Fibroblast of peridontal ligament (primary cell): ENCODE data around the gene KCNJ18.
"Not testable (repeated sequence)": the region's sequence is repeated elsewhere in the genome, so short reads cannot be mapped to it uniquely, and the experiment has no call there.

ENCODE experiments used
- DNase-seq: peaks from one replicate; pipeline ENCODE4 v3.0.0-alpha.2; 2010; ENCODE audit errors: extremely low read depth

KCNJ18 gene

DNA sequence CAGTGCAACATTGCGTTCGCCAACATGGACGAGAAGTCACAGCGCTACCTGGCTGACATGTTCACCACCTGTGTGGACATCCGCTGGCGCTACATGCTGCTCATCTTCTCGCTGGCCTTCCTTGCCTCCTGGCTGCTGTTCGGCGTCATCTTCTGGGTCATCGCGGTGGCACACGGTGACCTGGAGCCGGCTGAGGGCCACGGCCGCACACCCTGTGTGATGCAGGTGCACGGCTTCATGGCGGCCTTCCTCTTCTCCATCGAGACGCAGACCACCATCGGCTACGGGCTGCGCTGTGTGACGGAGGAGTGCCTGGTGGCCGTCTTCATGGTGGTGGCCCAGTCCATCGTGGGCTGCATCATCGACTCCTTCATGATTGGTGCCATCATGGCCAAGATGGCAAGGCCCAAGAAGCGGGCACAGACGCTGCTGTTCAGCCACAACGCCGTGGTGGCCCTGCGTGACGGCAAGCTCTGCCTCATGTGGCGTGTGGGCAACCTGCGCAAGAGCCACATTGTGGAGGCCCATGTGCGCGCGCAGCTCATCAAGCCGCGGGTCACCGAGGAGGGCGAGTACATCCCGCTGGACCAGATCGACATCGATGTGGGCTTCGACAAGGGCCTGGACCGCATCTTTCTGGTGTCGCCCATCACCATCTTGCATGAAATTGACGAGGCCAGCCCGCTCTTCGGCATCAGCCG, 10.8 kb downstream of the KCNJ18 start:
- not testable (repeated sequence) for DNase-seq

DNA sequence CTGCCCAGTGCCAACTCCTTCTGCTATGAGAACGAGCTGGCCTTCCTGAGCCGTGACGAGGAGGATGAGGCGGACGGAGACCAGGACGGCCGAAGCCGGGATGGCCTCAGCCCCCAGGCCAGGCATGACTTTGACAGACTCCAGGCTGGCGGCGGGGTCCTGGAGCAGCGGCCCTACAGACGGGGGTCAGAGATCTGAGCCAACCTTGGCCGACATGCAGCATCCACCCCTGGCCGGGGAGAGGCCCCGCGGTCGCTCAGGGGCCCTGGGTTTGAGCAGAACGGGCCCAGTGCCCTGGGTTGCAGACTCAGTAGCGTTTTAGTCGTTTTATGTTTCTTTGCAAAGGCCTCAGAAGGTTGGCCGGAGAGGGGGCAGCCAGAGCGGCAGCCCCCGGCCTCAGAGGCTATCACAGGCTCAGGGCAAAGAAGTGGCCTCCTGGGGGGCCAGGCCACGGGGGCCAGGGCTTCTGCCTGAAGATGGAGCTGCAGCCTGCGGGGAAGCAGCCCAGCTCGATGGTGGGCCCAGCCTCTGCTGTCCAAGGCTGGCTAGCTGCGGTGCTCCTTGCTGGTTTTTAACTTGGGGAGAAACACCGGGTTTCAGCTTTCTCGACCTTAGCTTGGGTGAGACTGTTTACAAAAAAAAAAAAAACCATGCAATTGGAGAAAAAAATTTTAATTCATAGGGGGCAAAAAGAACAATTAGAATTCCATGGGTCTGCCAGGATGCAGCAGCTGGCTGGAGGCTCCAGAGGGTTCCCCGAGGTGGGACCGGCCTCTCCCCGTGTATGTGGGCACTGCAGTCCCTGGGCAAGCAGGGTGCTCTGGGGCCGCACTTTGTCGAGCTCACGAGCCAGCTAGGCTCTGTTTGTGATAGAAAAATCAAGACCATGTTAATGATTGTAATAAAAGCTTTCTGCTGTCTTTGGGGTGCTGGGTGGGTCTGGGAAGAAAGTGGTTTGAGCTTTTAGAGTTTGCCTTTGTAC, 11.9 kb downstream of the KCNJ18 start:
- DNase-seq, result not testable (repeated sequence)

DNA sequence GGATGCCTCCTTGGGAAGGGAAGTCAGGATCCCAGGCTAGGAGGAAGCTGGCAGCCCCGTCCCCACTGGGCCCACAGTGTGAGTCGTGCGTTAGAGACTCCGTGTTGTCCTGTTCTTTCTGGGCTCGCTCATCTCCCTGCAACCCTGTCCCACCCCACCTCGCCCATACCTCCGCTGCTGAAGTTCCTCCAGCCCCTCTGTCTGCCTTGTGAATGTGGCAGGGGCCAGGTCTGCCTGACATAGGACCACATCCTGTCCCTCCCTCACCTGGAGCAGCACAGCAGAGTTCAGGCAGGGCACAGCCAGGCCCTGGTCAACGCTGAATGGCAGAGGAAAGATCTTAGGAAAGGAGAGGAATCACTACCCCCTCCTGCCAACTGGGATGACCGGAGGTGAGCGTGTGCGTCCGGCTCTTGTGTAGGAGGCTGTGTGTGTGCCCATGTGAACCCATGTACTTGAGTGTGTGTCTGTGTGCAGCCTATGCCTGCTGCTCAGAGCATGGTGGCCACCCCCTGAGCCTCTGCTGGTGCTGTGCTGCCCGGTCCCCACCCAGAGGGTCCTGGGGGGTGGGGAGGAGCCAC, 12.8 kb downstream of the KCNJ18 start:
- DNase-seq, result no peak

DNA sequence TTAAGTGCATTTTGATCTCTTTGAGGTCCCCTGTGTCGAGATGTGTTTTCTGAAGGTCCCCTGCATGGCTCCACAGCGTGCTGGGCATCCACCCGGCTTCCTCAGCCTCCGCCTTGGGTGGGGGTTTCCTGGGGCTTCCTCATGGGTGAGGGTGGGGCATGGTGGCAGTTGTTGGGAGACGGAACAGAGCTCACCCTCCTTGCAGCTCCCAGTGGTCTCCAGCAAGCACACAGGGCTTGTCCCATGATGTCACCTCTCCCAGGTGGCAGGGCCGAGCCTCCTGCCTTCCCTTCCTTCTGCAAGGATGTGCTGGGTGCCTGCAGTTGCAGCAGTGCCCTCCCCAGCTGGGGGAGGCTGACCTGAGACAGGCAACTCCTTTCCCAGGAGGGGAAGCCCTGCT, 13.4 kb downstream of the KCNJ18 start:
- DNase-seq, result not testable (repeated sequence)

DNA sequence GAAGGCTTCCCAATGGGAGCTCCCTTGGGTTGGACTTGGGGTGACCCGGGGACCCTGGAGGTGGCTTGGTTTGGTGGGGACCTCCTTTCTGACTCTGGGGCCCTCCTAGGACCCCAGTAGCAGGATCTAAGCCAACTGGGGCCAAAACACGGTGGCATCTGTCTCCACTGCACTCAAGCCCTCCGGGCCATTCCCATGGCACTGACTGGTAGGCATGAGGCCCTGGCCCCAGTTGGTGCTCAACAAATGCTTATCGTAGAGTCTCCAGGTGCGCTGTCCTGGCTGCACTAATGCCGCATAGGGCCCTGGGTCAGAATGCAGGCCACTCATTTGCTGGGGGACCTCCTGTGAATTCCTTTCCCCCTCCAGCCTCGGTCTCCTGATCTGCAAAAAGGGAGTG, 14.2 kb downstream of the KCNJ18 start:
- DNase-seq, result not testable (repeated sequence)

DNA sequence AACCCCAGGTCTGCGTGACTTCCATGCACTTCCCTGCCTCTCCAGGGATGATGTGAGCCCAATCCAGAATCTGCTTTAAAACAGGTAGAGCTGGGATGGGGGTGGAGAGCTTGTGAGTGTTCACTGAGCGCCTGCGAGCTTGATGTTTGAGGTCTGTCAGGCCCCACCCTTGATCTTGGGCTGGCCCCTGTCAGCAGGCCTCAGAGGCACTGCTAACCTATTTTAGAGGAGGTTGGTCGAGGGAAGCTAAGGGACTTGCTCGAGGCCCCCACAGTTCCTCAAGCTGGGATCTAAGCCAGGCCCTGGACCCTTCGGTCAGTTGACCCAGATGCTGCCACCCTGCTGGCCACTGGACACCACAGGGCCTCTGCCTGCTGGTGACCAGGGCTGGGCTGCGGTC, 14.8 kb downstream of the KCNJ18 start:
- DNase-seq, result not testable (repeated sequence)

DNA sequence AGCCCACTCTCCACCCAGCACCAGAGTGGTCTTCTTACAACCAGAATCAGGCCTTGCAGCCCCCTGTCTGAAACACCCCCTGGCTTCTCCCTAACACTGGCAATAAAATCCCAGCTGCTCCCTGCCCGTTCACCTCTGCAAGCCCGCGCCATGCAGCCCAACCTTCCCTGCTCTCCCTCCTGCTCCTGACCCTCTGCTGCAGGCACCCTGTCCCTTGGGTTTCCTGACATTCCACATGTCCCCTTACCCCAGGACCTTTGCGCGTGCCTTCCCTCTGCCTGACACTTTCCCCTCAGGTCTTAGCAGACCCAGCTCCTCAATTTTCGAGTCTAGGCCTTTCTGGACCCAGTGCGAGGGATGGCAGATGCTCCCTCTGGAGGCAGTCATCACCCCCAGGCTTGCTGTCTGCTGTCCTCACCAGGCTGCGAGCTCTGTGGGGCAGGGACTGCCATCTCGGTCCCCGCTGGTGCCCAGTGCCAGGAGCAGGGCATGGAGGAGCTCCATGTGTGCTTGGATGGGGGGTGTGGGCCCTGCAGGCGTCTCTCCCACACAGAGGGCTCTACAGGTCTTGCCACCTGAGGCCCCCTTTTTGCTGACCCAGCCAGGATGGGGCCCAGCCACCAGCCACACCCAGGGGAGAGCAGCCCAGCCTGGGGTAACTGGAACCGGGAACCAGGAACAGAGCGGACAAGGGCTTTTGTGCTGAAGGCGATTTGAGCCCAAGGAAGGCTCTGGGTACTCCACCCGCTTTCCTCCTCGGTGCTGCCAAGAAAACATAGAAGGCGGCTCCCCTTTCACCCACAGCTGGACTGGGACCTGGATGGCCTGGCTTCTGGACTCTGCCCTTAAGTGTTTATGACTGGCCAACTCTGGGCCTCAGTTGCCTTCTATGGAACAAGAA, 15.6 kb downstream of the KCNJ18 start:
- not testable (repeated sequence) for DNase-seq

DNA sequence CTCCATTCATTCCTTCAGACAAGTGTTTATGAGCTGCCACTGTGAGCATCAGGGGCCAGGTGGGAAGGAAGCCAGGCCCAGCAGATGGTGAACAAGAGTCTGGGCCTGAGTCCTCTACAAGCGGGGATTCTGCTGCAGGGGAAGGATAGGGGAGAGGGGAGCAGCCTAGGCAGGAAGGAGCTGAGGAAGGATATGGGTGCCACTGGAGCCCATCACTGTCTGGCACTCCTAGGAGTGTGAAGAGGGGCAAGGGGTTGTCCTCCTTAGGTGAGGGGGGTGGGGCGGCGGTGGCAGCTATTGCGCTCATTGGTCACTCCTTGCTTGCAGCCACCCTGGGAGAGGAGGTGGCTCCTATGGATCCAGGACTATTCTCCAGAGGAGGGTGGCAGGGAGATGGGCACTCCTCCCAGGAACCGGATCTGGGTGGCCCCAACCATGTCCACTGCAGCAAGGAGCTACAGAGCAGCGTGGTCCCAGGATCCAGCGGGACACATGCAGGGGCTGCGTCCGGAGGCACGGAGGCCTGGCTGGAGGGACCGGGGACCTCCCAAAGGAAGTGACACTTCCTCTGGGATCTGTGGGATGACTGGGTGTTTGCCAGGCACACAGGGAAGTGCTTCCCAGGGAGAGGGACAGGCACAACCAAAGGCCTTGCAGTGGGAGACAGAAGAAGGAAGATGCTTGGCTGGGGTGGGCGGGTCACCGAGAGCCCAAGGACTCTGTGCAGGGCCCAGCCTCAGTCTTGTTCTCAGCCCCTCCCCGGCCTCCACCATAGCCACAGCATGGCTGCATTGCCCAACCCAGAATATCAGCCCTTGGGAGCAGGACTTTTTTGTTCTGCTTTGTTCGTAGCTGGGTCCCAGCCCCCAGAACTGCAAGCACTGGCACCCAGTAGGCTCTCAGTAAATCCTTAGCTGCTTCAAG, 16.6 kb downstream of the KCNJ18 start:
- DNase-seq, result not testable (repeated sequence)

DNA sequence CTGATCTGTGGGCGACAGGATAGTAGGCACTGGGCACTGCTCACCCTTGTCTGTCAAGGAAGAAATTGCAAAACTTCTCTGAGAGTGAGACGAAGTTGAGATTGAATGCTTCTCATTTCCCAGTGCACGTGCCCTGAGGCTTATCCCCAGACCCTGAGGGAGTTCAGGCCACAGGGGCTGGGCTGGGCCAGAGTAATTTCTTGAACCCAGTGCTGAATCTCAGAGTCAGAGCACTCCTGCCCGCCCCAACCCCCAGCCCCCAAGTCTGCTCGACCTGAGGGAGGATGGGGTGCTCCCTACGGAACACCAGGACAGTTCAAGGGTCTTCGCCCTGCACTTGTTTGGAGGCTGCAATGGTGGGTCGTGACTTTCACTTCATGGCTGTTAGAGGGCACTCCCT, 17.7 kb downstream of the KCNJ18 start:
- not testable (repeated sequence) for DNase-seq

DNA sequence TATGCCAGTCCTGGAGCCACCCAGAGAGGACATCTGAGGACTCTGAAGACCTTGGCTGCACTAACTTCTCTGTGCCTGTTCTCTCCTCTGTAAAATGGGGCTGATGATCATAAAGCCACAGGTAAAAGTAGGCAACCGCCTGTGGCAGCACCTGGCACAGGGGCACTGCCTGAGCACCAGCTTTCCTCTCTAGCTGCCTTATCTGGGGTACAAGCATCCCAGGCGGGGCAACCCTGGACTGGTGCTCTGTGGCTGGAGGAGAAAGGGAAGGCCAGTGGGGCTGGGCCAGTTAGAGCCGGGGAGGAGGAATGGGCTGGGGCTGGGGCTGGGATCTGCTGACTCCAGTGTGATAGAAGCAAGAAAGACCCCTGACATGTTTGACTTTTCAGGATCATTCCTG, 18.2 kb downstream of the KCNJ18 start:
- DNase-seq, result not testable (repeated sequence)

DNA sequence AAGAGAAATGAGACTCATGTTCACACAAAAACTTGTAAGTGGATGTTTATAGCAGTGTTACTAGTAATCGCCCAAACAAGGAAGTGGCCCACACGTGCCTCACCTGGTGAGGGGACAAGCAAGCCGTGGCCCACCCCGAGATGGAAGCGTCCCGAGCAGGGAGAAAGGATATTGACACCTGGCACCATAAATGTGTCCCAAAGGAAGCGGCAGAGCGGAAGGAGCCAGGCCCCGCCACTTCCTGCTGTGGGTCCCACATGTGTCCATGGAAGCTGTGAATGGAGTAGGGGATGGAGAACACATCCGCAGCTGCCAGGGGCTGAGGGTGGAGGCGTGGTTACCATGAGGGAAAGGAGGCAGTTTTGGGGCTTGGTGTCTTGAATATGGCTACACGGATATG, 18.9 kb downstream of the KCNJ18 start:
- no peak for DNase-seq

DNA sequence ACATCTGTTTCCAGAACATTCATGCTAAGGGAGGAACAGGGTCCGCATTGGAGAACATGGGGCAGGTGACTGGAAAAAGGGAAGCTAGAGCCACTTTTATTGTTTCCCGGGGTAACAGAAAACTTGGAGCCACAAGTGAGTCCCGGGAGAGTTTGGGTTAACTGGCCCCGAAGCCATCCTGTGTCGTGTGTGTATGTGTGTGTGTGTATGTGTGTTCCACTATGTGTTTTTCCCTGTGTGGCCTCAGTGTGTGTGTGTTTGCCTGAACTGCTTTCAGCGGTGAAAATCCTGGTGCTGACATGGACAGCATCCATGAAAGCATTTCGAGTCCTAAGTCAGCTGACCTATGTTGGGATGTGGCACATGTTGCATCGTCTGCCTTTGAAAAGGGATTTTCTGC, 20.7 kb downstream of the KCNJ18 start:
- not testable (repeated sequence) for DNase-seq

DNA sequence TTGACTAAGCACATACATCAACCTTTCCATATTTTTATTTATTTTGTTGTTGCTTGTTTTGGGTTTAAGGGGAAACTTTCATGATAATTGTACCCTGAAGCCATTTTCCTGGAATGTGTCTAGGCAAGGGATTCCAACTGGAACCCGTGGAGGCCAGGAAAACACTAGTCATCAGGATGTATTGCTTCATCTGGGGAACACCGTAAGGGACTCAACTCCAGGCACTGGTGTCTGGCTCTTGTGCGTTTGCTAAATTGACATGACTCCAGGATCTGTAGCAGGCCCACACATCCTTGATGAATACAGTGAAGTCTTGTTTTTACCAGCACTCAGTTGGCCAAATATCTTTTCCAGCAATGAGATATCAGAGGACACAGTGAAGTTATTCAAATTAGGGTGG, 21.3 kb downstream of the KCNJ18 start:
- not testable (repeated sequence) for DNase-seq

DNA sequence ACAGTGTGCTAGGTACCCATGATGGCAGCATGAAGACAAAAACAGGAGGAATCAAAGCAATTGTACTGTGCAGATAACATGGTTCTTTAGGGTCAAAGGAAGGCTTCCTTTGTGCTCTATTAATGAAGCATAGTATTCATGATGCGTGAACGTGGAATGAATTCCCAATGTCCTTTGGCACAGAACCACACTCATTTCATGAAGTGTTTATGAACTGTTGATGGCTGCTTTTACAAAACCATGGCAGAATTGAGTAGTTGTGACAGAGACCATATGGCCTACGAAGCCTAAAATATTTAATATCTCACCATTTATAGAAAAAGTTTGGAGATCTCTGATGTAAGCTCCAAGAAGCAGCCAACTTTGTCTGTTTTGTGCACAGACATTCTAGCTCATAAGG, 22.4 kb downstream of the KCNJ18 start:
- not testable (repeated sequence) for DNase-seq

DNA sequence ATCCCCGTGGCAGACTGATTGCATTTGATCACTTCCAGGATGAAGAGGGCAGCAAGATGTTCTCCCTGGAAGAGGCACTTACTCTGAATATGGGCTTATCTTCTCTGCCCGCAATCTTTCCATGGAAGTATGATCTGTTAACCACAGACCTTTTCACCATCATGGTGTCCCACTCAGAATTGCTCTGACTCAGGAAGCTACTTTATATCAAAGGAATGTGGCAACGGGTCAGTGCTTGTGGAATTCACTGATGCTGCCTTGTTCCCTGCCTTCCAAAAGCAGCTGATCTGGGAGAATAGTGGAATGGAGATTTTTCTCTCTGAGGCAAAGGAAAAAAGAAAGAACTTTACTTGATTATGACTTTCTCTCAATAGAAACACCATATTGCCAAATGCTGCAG, 23.6 kb downstream of the KCNJ18 start:
- DNase-seq, result not testable (repeated sequence)

DNA sequence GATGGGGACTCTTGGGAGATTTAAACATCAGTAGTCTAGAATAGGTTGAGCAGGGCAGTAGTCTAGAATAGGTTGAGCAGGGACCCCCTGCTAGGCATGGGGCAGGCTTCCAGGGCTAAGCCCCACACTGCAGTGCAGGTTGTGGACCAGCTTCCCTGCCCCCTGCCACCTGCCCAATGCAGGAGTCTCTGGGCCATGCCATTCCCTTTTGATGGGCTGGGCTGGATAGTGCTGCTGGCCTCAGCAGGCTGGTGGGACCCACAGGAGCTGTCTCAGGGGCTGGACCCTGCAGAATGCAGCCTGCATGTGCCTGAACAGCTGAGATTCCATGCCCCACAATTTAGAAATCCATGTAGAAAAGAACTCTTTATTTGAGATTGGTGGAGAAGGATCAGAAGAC, 26.6 kb downstream of the KCNJ18 start:
- DNase-seq, result not testable (repeated sequence)

DNA sequence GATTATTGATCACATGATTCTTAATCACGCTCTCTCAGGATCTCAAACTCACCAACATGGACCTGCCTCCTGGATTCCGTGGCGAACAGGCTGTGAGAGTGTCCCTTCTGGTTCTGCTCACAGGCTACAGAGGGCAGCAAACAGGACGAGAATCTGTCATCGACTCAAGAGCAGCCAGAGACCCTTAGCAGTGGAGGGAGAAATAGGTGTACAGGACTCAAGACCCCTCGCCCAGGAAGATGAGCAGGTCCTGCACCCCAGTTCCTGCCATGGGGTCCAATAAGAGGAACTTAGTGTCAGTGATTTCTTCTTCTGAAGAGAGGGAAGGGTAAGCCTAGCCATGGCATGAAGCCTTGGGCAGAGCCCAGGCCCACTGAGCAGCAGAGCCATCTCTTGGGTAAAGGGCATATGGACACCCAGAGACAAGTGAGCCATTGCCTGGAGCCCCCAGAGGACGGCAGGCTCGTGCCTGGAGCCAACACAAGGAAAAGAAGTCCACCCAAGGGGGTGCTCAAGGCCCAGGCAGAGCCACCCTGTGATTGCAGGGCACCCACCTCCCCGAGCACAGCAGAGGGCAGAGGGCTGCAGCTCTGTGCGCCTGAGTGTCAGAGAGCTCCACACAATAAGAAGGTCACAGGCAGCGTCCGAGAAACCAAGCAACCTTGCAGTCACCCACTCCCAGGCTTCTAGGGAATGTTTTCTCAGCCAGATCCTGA, 27.3 kb downstream of the KCNJ18 start:
- not testable (repeated sequence) for DNase-seq

DNA sequence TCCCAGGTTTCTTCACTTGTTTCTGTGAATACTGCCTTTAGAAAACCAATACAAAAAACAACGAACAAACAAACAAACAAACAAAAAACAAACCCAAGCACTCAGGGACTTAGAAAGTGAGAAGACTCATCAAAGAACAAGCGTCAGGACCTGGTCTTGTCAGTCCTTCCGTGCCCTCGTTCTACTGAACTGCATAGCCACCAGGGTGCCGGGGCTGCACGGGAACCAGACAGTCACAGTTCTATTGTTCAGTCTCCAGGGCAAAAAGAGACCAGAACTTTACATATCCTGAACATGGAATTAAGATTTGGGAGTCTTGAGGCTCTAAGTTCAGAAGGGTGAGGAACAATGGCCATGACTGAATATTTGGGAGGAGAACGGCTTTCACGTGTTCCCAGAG, 28.2 kb downstream of the KCNJ18 start:
- not testable (repeated sequence) for DNase-seq

DNA sequence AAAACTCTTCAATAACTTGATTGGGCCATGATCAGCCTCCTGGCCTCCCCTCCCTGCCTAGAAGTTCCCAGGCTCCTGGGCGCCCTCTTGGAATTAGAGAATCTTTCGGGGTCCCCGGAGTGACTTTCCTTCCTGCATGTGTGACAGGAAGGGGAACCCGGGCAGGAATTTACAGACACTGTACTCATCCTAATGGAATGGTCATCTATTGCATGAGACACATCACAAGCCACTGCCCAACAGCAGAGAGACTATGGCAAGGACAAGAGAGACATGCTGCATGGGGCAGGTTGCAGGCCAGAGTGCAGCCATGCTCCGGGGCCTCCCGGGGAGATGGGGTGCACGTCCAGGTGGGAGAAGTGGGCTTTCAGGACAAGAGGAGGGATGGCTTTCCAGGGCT, 29.9 kb downstream of the KCNJ18 start:
- not testable (repeated sequence) for DNase-seq
